NCI-H460 (cell line): ENCODE data around the gene CYP4B1. TPM values are rescaled to one million over a fixed set of nuclear protein-coding genes. Genes with fewer than 3 reads are reported as not detected.
"Not testable (repeated sequence)": the region's sequence is repeated elsewhere in the genome, so short reads cannot be mapped to it uniquely, and the experiment has no call there.

Experiments used
- DNase-seq: peaks from one replicate; pipeline ENCODE4 v3.0.0-alpha.2; 2016; ENCODE audit warnings: low read depth; ENCODE audit errors: extremely low read depth
- polyA plus RNA-seq: library from polyadenylated mRNA; depleted of rRNA; stranded (reverse); fragments of >200 nt; gene quantifications from 2 replicates; pipeline ENCODE4 v1.2.3, GENCODE V29; 2014; cell fraction: nucleus; rRNA removed
- total RNA-seq: library from RNA; depleted of rRNA; stranded (reverse); fragments of >200 nt; shearing (Covaris generic); gene quantifications from 2 replicates; pipeline ENCODE4 v1.2.3, GENCODE V29; 2014; rRNA removed

CYP4B1 gene
- not detected in 2 replicates for total RNA-seq
- polyA plus RNA-seq: not detected in 2 replicates

- no peak for DNase-seq
Observed at GRCh38 chr1:46798810-46799209, at the start of gene CYP4B1. TSS of gene CYP4B1 (plus strand) at chr1:46799046. CDS start at chr1:46799082, 36 bp downstream.

GRCh38 chr1:46749404-46749803 is 49.4 kb upstream of the CYP4B1 start:
- DNase-seq: no peak

GRCh38 chr1:46749921-46750404 is 48.9 kb upstream of the CYP4B1 start:
- DNase-seq: no peak

DNA sequence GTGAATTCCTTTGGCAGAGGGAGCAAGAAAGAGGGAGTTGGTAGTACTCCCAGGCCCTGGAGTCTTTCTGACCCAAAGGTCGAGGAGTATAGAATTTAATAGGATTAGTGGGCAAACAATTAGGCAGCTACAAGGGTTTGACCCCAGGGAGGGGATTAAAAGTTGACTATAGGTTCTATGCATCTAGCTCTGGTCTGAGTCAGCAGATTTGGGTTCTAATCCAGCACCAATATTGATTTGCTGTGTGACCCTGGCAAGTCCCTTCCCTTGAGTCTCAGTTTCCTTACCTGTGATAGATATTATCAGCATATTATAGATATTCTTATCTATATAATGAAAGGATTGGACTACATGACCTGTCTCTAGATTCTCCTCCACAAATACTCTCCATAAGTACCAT is 44.9 kb upstream of the CYP4B1 start:
- no peak for DNase-seq

GRCh38 chr1:46754707-46755106 is 44.1 kb upstream of the CYP4B1 start:
- not testable (repeated sequence) for DNase-seq

GRCh38 chr1:46755121-46755520 is 43.7 kb upstream of the CYP4B1 start:
- DNase-seq: no peak

DNA sequence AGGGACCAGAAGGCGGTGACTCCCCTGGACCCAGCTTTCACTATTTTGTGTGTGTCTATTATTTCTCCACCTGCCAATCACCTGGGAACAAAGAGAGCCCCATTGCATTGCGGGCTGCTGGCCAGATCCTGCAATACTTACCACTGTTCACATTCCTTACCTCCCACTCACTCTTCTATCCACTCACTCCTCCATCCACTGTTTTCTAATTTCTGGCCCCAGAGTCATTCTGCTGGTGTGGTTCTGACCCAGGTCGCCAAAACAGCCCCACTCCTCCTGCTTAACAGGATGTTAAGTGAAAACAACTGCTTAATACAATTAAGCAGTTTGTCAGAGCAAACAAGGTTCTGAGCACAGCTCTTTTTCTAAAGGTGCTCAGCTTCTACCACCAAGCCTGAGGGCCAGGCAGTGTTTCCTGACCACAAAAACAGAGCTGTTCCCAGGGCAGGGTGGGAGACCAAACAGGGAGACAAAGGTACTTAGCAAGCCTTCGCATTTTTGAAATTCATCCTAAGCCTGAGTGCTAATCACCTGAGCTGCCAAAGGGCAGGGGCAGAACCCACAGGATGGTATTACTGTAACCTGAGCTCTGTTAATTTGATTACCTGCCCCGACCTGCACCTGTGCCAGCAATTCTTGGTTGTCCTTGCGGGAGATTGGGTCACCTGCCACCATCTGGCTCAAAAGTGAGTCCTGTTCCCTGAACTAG is 41.4 kb upstream of the CYP4B1 start:
- no peak for DNase-seq

DNA sequence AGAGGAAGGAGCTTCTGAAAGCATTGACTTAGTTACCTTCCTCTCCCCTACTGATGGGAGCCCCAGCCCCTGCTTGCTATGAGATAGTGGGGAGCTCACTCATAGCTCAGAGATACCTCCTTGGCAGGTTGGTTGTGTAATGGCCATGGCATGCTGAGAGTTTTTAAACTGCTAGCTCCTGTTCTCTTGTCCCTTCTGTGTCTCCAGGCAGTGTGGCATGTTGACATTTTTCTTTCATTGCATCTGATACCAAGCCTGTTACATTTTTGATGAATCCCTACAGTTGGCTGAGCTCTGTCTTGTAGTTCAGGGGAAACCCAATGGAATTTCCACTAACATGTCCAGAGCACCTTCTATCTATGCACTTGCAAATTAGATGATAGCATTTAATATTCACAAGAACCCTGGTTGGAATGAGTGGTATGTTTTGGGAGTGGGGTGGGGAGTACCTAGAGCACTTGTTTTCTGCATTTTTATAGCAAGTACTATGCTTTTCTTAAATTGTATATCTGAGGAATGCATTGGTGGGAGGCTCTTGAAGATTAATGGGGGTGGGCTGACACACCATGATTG is 40.8 kb upstream of the CYP4B1 start:
- DNase-seq: no peak

GRCh38 chr1:46760558-46761166 is 38.2 kb upstream of the CYP4B1 start:
- no peak for DNase-seq

DNA sequence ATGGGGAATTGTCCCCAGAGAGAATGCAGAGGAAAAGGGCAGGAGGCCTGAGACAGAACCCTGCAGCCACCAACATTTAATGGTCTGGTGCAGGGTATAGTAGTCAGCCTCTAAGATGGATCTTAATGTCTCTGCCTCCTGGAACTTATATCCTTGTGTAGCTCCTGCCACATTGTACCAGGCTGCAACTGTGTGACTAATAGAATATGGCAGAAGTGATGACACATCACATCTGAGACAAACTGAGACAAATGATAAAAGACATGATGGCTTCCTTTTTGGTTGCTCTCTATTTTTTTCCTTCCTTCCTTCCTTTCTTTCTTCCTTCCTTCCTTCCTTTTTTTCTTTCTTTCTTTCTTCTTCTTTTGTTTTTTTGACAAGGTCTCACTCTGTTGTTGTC is 37.1 kb upstream of the CYP4B1 start:
- no peak for DNase-seq

- no peak for DNase-seq
Observed at GRCh38 chr1:46764402-46764801, 34.4 kb upstream of the CYP4B1 start.

- no peak for DNase-seq
Observed at GRCh38 chr1:46767649-46768282, 31.1 kb upstream of the CYP4B1 start.

DNA sequence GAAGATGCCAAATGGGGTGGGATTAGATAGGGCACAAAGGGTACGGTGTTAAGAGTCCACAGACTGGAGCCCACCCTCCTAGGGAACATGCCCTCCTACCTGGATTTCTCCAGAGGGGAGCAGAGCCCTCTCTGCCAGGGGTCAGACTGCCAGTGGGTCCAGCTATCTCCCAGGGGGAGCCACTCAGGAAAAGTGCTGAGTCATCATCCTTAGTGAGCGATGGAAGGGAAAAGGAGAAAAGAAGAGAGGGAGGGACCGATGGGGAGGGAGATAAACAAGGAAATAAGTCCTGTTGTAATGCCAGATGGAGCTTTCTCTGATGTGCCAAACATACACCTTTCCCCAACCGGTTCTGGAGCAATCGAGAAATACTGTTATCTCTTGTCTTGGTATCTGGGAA is 30.4 kb upstream of the CYP4B1 start:
- no peak for DNase-seq

DNA sequence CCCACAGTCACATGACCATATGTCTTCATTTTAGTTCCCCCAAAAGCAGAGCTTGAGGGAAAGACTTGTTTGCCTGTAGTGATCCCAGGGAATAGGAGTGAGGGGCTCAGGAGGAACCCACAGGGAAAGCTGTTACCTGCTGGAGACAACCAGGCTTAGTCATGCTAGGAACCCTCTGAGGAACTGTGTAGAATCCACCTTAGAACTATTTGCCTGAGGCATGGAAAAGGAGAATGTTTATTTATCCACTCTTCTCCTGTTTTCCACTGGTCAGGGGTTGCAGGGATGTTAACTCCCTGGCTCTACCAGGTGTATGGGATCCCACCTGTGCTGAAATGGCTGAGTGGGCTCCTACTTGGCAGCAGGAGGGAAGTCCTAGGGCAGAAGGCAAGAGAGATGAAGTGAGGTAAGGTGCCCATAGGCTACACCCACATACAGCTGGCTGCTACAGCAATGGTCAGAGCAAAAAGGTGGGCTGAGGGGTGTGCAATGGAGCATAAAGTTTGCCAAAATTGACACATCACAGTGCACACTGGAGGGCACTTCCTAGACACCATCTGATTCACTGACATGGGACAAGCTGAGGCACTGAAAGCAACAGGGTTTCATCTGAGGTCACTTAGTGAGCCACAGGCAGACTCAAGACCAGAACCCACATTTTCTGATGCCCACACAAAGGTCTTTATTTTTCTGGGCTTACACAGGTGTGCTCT is 29.7 kb upstream of the CYP4B1 start:
- no peak for DNase-seq

DNA sequence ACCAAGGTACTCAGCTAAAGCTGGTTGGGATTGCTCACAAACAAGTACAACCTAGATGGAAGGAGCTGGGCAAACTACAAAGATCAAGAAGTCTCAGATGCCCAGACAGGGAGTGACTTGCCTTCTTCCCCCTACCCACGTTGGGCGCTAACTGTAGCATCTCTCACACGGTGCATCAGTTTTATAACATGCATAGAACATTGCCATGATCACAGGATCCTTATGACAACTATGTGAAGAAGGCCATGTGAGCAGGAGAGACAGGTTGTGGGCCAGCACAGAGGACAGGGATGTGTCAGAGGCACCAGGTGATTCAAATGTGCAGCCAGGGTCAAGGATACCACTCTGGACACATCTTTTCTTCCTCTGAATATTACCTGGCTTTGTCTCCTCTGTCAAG is 28.3 kb upstream of the CYP4B1 start:
- DNase-seq: no peak

GRCh38 chr1:46772571-46772970 is 26.3 kb upstream of the CYP4B1 start:
- no peak for DNase-seq

DNA sequence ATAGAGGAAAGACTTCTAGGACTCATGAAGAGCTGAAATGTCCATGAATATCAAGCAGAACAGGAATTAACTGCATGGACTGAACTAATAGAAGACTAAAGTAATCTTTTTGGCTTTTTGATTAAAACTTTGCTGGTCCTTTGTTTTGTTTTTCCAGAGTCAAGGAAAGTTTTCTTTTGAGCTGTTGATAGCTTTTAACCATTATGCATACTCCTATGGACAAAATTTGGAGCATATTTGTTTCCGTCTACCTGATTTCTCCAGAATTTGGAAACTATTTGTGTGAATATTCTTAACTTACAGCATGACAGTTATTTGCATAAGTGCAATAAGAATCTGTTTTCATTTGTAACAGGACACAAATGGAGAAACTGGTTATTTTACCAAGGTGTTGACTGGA is 24.5 kb upstream of the CYP4B1 start:
- DNase-seq: no peak

DNA sequence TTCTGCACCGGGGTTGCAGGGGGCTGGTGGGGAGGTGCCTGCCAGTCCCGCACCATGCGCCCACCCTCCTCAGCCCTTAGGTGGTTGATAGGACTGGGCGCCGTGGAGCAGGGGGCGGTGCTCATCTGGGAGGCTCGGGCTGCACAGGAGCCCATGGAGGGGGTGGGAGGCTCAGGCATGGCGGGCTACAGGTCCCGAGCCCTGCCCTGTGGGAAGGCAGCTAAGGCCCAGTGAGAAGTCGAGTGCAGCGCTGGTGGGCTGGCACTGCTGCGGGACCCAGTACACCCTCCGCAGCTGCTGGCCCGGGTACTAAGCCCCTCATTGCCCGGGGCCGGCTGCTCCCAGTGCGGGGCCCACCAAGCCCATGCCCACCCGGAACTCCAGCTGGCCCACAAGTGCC is 20.4 kb upstream of the CYP4B1 start:
- DNase-seq: not testable (repeated sequence)

DNA sequence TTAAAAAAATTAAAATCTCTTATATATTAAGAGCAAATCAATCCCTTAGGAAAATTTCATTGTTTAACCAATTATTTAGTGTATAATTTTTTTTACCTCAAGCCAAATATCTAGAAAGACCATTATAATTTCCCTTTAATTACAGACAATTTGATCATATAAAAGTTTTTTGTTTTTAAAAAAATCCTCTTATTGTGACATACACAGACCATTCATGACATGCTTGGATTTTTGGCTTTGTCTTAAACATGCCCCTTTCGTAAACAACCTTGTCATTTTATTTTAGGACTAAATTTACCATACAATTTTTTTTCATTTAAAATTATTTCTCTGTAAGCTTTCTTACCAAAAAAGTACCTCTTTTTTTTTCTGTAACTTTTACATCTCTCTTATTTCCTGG is 14.2 kb upstream of the CYP4B1 start:
- no peak for DNase-seq

DNA sequence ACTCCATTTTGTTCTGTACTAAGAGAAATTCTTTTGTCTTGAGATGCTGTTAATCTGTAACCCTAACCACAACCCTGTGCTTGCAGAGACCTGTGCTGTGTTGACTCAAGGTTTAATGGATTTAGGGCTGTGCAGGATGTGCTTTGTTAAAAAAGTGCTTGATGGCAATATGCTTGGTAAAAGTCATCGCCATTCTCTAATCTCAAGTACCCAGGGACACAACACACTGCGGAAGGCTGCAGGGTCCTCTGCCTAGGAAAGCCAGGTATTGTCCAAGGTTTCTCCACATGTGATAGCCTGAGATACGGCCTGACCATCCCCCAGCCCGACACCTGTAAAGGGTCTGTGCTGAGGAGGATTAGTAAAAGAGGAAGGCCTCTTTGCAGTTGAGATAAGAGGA is 10.2 kb upstream of the CYP4B1 start:
- DNase-seq: not testable (repeated sequence)
